ENCODE results near the gene SMCR8. TPM values are rescaled to one million over a fixed set of nuclear protein-coding genes. Genes with fewer than 3 reads are reported as not detected.

SMCR8 gene
- total RNA-seq, 1 donor from 2014 or later = 20.3 TPM

GRCh38 chr17:18322522-18322921, 7.4 kb downstream of the SMCR8 start:
- H3K4me1 Mint-ChIP-seq (ENCODE audit: low read depth, unreplicated experiment) = peaks cover 26% of the 10 kb centered on the region
- H3K9me3 Mint-ChIP-seq (ENCODE audit: unreplicated experiment) = peaks cover 6% of the 10 kb centered on the region
- peaks cover 19% of the 10 kb centered on the region for H3K4me1 ChIP-seq (ENCODE audit: insufficient read depth, low read length)
- H2AFZ ChIP-seq (ENCODE audit: low read depth, low read length) = no peak overlapping the region
- no peak for DNase-seq (ENCODE audit: low read depth)
- H3K36me3 ChIP-seq (ENCODE audit: insufficient read depth, low read length) = peaks cover 10% of the 10 kb centered on the region
- no peak overlapping the region for H3K4me2 ChIP-seq (ENCODE audit: low read length)
- H3K27ac Mint-ChIP-seq (ENCODE audit: unreplicated experiment) = no peak overlapping the region
- H4K20me1 ChIP-seq (ENCODE audit: insufficient read depth, low read length) = peaks cover 80% of the 10 kb centered on the region
- no peaks in the 10 kb centered on the region for H3K27me3 ChIP-seq (ENCODE audit: insufficient read depth, low read length)
- H3K4me3 ChIP-seq (ENCODE audit: insufficient read depth, low read depth, low read length) = no peak overlapping the region
- H3K79me2 ChIP-seq (ENCODE audit: insufficient read depth, low read length) = peaks cover 63% of the 10 kb centered on the region
- H3K9ac ChIP-seq (ENCODE audit: low read length) = no peak overlapping the region
- no peaks in the 10 kb centered on the region for H3K9me3 ChIP-seq (ENCODE audit: insufficient read depth, low read depth, low read length)
- H3K27me3 Mint-ChIP-seq (ENCODE audit: low read depth, unreplicated experiment) = no peaks in the 10 kb centered on the region
- H3K4me3 Mint-ChIP-seq (ENCODE audit: unreplicated experiment) = no peak overlapping the region
- no peak for FAIRE-seq
- no peak overlapping the region for H3K27ac ChIP-seq (ENCODE audit: low read depth, low read length)
- no peak for TF ChIP-seq EZH2 (IDR thresholded peaks at IDR 0.05; ENCODE audit: insufficient read depth, low read length)
- TF ChIP-seq, protein P1, sequence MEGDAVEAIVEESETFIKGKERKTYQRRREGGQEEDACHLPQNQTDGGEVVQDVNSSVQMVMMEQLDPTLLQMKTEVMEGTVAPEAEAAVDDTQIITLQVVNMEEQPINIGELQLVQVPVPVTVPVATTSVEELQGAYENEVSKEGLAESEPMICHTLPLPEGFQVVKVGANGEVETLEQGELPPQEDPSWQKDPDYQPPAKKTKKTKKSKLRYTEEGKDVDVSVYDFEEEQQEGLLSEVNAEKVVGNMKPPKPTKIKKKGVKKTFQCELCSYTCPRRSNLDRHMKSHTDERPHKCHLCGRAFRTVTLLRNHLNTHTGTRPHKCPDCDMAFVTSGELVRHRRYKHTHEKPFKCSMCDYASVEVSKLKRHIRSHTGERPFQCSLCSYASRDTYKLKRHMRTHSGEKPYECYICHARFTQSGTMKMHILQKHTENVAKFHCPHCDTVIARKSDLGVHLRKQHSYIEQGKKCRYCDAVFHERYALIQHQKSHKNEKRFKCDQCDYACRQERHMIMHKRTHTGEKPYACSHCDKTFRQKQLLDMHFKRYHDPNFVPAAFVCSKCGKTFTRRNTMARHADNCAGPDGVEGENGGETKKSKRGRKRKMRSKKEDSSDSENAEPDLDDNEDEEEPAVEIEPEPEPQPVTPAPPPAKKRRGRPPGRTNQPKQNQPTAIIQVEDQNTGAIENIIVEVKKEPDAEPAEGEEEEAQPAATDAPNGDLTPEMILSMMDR (IDR thresholded peaks at IDR 0.05; ENCODE audit: insufficient read depth, low read depth, low read length) = no peak
- peaks cover 35% of the 10 kb centered on the region for H3K36me3 Mint-ChIP-seq (ENCODE audit: low read depth, unreplicated experiment)

DNA sequence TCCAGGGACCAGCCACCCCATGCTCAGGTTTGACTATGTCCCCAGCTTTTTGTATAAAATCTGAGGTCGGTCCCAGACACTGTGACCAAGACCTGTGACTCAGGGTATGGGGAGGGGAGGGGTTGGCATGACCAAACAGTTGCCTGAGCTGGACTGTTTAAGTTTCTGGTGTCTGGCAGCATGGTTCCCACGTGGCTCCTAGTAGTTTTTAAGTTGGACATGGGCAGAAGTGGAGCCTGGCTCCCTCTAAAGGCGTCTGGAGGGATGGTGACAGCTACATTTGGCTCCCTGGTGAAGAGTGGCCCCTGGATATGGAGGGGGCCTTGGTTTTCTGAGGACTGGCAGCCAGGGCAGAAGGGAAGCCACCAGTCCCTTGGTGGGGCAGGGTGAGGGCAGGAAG, 7.9 kb downstream of the SMCR8 start:
- Mint-ChIP-seq H3K27ac (ENCODE audit: unreplicated experiment) (no peak overlapping the region), H3K9me3 (ENCODE audit: unreplicated experiment) (peaks cover 6% of the 10 kb centered on the region), H3K4me1 (ENCODE audit: low read depth, unreplicated experiment) (peaks cover 26% of the 10 kb centered on the region), H3K4me3 (ENCODE audit: unreplicated experiment) (no peak overlapping the region), H3K27me3 (ENCODE audit: low read depth, unreplicated experiment) (no peaks in the 10 kb centered on the region), H3K36me3 (ENCODE audit: low read depth, unreplicated experiment) (peaks cover 32% of the 10 kb centered on the region)
- no peak overlapping the region for H3K4me3 ChIP-seq (ENCODE audit: insufficient read depth, low read depth, low read length)
- H3K4me2 ChIP-seq (ENCODE audit: low read length) = no peak overlapping the region
- H3K27ac ChIP-seq (ENCODE audit: low read depth, low read length) = no peak overlapping the region
- H3K79me2 ChIP-seq (ENCODE audit: insufficient read depth, low read length) = peaks cover 58% of the 10 kb centered on the region
- no peak for TF ChIP-seq EZH2 (IDR thresholded peaks at IDR 0.05; ENCODE audit: insufficient read depth, low read length)
- TF ChIP-seq, protein P1 (IDR thresholded peaks at IDR 0.05; ENCODE audit: insufficient read depth, low read depth, low read length) = no peak
- H3K4me1 ChIP-seq (ENCODE audit: insufficient read depth, low read length) = peaks cover 14% of the 10 kb centered on the region
- peaks cover 76% of the 10 kb centered on the region for H4K20me1 ChIP-seq (ENCODE audit: insufficient read depth, low read length)
- H3K27me3 ChIP-seq (ENCODE audit: insufficient read depth, low read length) = no peaks in the 10 kb centered on the region
- no peak for DNase-seq (ENCODE audit: low read depth)
- FAIRE-seq = no peak
- peaks cover 10% of the 10 kb centered on the region for H3K36me3 ChIP-seq (ENCODE audit: insufficient read depth, low read length)
- H3K9ac ChIP-seq (ENCODE audit: low read length) = no peak overlapping the region
- H2AFZ ChIP-seq (ENCODE audit: low read depth, low read length) = no peak overlapping the region
- H3K9me3 ChIP-seq (ENCODE audit: insufficient read depth, low read depth, low read length) = no peaks in the 10 kb centered on the region

GRCh38 chr17:18323507-18324139, 8.5 kb downstream of the SMCR8 start:
- Histone ChIP-seq H3K36me3 (ENCODE audit: insufficient read depth, low read length) (peaks cover 10% of the 10 kb centered on the region), H4K20me1 (ENCODE audit: insufficient read depth, low read length) (peaks cover 72% of the 10 kb centered on the region), H3K4me3 (ENCODE audit: insufficient read depth, low read depth, low read length) (no peak overlapping the region), H3K79me2 (ENCODE audit: insufficient read depth, low read length) (peaks cover 52% of the 10 kb centered on the region), H3K4me1 (ENCODE audit: insufficient read depth, low read length) (peaks cover 11% of the 10 kb centered on the region), H3K9ac (ENCODE audit: low read length) (no peak overlapping the region), H2AFZ (ENCODE audit: low read depth, low read length) (no peak overlapping the region), H3K27me3 (ENCODE audit: insufficient read depth, low read length) (no peaks in the 10 kb centered on the region), H3K9me3 (ENCODE audit: insufficient read depth, low read depth, low read length) (no peaks in the 10 kb centered on the region), H3K4me2 (ENCODE audit: low read length) (no peak overlapping the region), H3K27ac (ENCODE audit: low read depth, low read length) (no peak overlapping the region)
- Mint-ChIP-seq H3K4me1 (ENCODE audit: low read depth, unreplicated experiment) (peaks cover 23% of the 10 kb centered on the region), H3K27ac (ENCODE audit: unreplicated experiment) (no peak overlapping the region), H3K9me3 (ENCODE audit: unreplicated experiment) (peaks cover 6% of the 10 kb centered on the region), H3K27me3 (ENCODE audit: low read depth, unreplicated experiment) (no peaks in the 10 kb centered on the region), H3K4me3 (ENCODE audit: unreplicated experiment) (no peak overlapping the region), H3K36me3 (ENCODE audit: low read depth, unreplicated experiment) (peaks cover 32% of the 10 kb centered on the region)
- FAIRE-seq (no peak), DNase-seq (ENCODE audit: low read depth) (no peak)
- no peak for TF ChIP-seq EZH2 (IDR thresholded peaks at IDR 0.05; ENCODE audit: insufficient read depth, low read length)
- TF ChIP-seq, protein P1 (IDR thresholded peaks at IDR 0.05; ENCODE audit: insufficient read depth, low read depth, low read length) = no peak
